Activated CD8-positive, alpha-beta memory T cell treated with anti-CD3 and anti-CD28 coated beads, Interleukin-2, amount 10 ng/mL, durations not matched to agents 7 days and 5 days (primary cell): Measurements from ENCODE around the gene ARSG. TPM values are rescaled to one million over a fixed set of nuclear protein-coding genes. Genes with fewer than 3 reads are reported as not detected.
"Not testable (repeated sequence)": the region's sequence is repeated elsewhere in the genome, so short reads cannot be mapped to it uniquely, and the experiment has no call there.

Source experiments
- ATAC-seq: fragments of 150-1000 bp; cut with Tn5 transposase; one replicate; pipeline ENCODE4 v1.10.0; 2021; ENCODE audit warnings: moderate library complexity
- CTCF ChIA-PET: fragments of 350-600 bp; sonication (Branson Sonifier 250); formaldehyde crosslinking; loops from one replicate; lab custom pipeline; 2021; ENCODE audit warnings: antibody characterized with exemption; lab: Charles Lee
- DNase-seq: peaks from one replicate; pipeline ENCODE4 v3.0.0-alpha.2; 2020
- H3K27ac Mint-ChIP-seq: one replicate; pipeline ENCODE4 v1.8.0; 2021; ENCODE audit warnings: mild to moderate bottlenecking, mixed read lengths
- H3K27me3 Mint-ChIP-seq: one replicate; pipeline ENCODE4 v1.8.0; 2021; ENCODE audit warnings: mixed read lengths
- H3K36me3 Mint-ChIP-seq: one replicate; pipeline ENCODE4 v1.8.0; 2021; ENCODE audit warnings: mild to moderate bottlenecking, mixed read lengths
- H3K4me1 Mint-ChIP-seq: one replicate; pipeline ENCODE4 v1.8.0; 2021; ENCODE audit warnings: mixed read lengths
- H3K4me3 Mint-ChIP-seq: one replicate; pipeline ENCODE4 v1.8.0; 2021; ENCODE audit warnings: mild to moderate bottlenecking, moderate library complexity, mixed read lengths
- H3K9me3 Mint-ChIP-seq: one replicate; pipeline ENCODE4 v1.8.0; 2022; ENCODE audit warnings: low read depth, mixed read lengths
- total RNA-seq, 2 experiments: library from RNA; stranded (reverse); gene quantifications; one replicate each; pipeline ENCODE4 v1.2.3, GENCODE V29; 2021

ARSG gene
- total RNA-seq, 2 experiments from 2014 or later, result 12.5 to 24.6 TPM

GRCh38 chr17:68401288-68401687 lies 110.0 kb downstream of the ARSG start:
- Mint-ChIP-seq H3K4me1 (peaks cover 34% of the 10 kb centered on the region), H3K36me3 (peaks cover 36% of the 10 kb centered on the region), H3K4me3 (no peak overlapping the region), H3K27me3 (no peaks in the 10 kb centered on the region), H3K27ac (no peak overlapping the region), H3K9me3 (peaks cover 10% of the 10 kb centered on the region)
- CTCF ChIA-PET, result interaction anchor here (1.0 to 3.6 kb wide), 3 partner anchors 13 to 113 kb away, joined by 4 to 29 read pairs (median 5); no protein-coding TSS in a partner anchor
- DNase-seq (no peak), ATAC-seq (no peak)

GRCh38 chr17:68403122-68403521 lies 111.8 kb downstream of the ARSG start:
- peaks cover 18% of the 10 kb centered on the region for H3K9me3 Mint-ChIP-seq
- no peak for ATAC-seq

GRCh38 chr17:68403837-68404236 lies 112.5 kb downstream of the ARSG start:
- not testable (repeated sequence) for H3K27me3 Mint-ChIP-seq
- peaks cover 40% of the 10 kb centered on the region for H3K36me3 Mint-ChIP-seq
- CTCF ChIA-PET, result interaction anchor here (0.7 kb wide), 1 partner anchor 120 kb away, joined by 3 read pairs; no protein-coding TSS in a partner anchor

More at GRCh38 chr17:68403122-68403521, 111.8 kb downstream of the ARSG start:
- CTCF ChIA-PET, result interaction anchor here (0.7 to 0.9 kb wide), 2 partner anchors 59 to 119 kb away, joined by 3 to 4 read pairs; no protein-coding TSS in a partner anchor
- Mint-ChIP-seq H3K27me3 (no peaks in the 10 kb centered on the region), H3K4me1 (peaks cover 28% of the 10 kb centered on the region), H3K27ac (no peak overlapping the region), H3K4me3 (no peak overlapping the region), H3K36me3 (peaks cover 40% of the 10 kb centered on the region)
- no peak for DNase-seq

GRCh38 chr17:68407656-68408055 lies 116.4 kb downstream of the ARSG start:
- Mint-ChIP-seq H3K36me3 (peaks cover 44% of the 10 kb centered on the region), H3K9me3 (peaks cover 18% of the 10 kb centered on the region)
- CTCF ChIA-PET, result interaction anchor here (1.3 to 1.9 kb wide), 2 partner anchors 9 to 143 kb away, joined by 4 to 6 read pairs; no protein-coding TSS in a partner anchor
- H3K27me3 Mint-ChIP-seq, H3K4me1 Mint-ChIP-seq, ATAC-seq, DNase-seq, H3K4me3 Mint-ChIP-seq, H3K27ac Mint-ChIP-seq: not testable (repeated sequence)

More at GRCh38 chr17:68403837-68404236, 112.5 kb downstream of the ARSG start:
- ATAC-seq, H3K4me3 Mint-ChIP-seq, DNase-seq, H3K27ac Mint-ChIP-seq: not testable (repeated sequence)
- peaks cover 23% of the 10 kb centered on the region for H3K4me1 Mint-ChIP-seq
- peaks cover 18% of the 10 kb centered on the region for H3K9me3 Mint-ChIP-seq

DNA sequence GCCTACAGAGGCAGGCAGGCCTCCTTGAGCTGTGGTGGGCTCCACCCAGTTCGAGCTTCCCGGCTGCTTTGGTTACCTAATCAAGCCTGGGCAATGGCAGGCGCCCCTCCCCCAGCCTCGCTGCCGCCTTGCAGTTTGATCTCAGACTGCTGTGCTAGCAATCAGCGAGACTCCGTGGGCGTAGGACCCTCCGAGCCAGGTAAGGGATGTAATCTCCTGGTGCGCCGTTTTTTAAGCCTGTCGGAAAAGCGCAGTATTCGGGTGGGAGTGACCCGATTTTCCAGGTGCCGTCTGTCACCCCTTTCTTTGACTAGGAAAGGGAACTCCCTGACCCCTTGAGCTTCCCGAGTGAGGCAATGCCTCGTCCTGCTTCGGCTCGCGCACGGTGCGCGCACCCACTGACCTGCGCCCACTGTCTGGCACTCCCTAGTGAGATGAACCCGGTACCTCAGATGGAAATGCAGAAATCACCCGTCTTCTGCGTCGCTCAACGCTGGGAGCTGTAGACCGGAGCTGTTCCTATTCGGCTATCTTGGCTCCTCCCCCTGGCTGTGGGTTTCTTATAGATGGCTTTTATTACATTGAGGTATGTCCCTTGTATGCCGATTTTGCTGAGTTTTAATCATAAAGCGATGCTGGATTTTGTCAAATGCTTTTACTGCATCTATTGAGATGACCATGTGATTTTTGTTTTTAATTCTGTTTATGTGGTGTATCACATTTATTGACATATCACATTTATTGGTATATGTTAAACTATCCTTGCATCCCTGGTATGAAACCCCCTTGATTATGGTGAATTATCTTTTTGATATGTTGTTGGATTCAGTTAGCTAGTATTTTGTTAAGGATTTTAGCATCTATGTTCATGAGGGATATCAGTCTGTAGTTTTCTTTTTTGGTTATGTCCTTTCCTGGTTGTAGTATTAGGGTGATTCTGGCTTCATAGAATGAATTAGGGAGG lies 122.6 kb downstream of the ARSG start:
- peak; percentile 92 for ATAC-seq
- CTCF ChIA-PET, result interaction anchor here (1.1 to 2.8 kb wide), 6 partner anchors 13 to 122 kb away, joined by 3 to 9 read pairs (median 5); no protein-coding TSS in a partner anchor
- peaks cover 38% of the 10 kb centered on the region for H3K36me3 Mint-ChIP-seq

GRCh38 chr17:68414901-68415300 lies 123.6 kb downstream of the ARSG start:
- Mint-ChIP-seq H3K4me1 (peaks cover 19% of the 10 kb centered on the region), H3K4me3 (peak overlapping the region; percentile 89)

More for the DNA sequence above, 122.6 kb downstream of the ARSG start:
- peak overlapping the region; percentile 87 for H3K27ac Mint-ChIP-seq
- peak overlapping the region; percentile 89 for H3K4me3 Mint-ChIP-seq
- H3K4me1 Mint-ChIP-seq, result peaks cover 19% of the 10 kb centered on the region
- peak; percentile 84 for DNase-seq
- H3K27me3 Mint-ChIP-seq, H3K9me3 Mint-ChIP-seq: not testable (repeated sequence)

DNA sequence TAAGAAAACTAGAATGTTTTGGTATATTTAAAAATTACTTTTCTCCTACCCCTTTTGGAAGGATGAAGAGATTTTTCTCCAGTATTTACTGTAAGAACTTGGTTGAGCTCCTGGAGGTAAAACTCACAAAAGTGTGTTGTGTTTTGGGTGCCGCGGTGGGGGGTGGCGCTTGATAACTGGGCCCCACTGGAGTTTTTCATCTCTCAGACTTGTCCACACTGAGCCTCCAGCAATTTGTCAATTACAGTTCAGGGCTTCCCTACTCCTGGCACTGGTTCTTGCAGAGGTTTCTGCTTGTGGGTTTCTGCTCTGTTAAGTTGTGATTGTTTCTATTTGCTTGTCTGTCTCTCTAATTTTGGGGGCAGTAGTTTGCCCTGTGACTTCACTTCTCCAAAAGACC lies 126.0 kb downstream of the ARSG start:
- CTCF ChIA-PET, result interaction anchor here (1.0 kb wide), 1 partner anchor 19 kb away, joined by 4 read pairs; no protein-coding TSS in a partner anchor
- Mint-ChIP-seq H3K9me3 (peaks cover 2% of the 10 kb centered on the region), H3K27me3 (no peaks in the 10 kb centered on the region), H3K4me3 (no peak overlapping the region), H3K4me1 (peaks cover 19% of the 10 kb centered on the region), H3K36me3 (peaks cover 56% of the 10 kb centered on the region), H3K27ac (no peak overlapping the region)
- no peak for DNase-seq
- no peak for ATAC-seq

More at GRCh38 chr17:68414901-68415300, 123.6 kb downstream of the ARSG start:
- not testable (repeated sequence) for H3K27me3 Mint-ChIP-seq, ATAC-seq, H3K9me3 Mint-ChIP-seq, DNase-seq
- H3K27ac Mint-ChIP-seq, result peak overlapping the region; percentile 87
- CTCF ChIA-PET, result interaction anchor here (1.3 to 2.8 kb wide), 4 partner anchors 13 to 21 kb away, joined by 5 to 9 read pairs (median 6); no protein-coding TSS in a partner anchor
- H3K36me3 Mint-ChIP-seq, result peaks cover 44% of the 10 kb centered on the region

GRCh38 chr17:68418876-68419275 lies 127.6 kb downstream of the ARSG start:
- no peak overlapping the region for H3K4me3 Mint-ChIP-seq
- CTCF ChIA-PET, result interaction anchor here (1.2 to 1.6 kb wide), 2 partner anchors 17 to 20 kb away, joined by 3 to 4 read pairs; no protein-coding TSS in a partner anchor
- H3K4me1 Mint-ChIP-seq, result peaks cover 18% of the 10 kb centered on the region
- H3K9me3 Mint-ChIP-seq, result peaks cover 2% of the 10 kb centered on the region
- H3K36me3 Mint-ChIP-seq, result peaks cover 56% of the 10 kb centered on the region
- H3K27ac Mint-ChIP-seq, result no peak overlapping the region
- no peaks in the 10 kb centered on the region for H3K27me3 Mint-ChIP-seq
- no peak for DNase-seq
- ATAC-seq, result no peak

DNA sequence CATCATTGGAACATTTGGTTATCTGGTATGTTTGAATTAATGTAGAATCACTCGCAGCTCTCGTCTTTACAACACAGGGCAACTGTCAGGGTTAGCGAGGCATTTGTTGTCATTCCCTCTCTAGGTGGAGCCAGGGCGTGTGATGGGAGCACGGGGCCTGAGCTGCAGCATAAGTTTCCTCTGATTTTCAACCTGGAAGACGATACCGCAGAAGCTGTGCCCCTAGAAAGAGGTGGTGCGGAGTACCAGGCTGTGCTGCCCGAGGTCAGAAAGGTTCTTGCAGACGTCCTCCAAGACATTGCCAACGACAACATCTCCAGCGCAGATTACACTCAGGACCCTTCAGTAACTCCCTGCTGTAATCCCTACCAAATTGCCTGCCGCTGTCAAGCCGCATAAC lies 128.8 kb downstream of the ARSG start:
- DNase-seq (no peak), ATAC-seq (no peak)
- Mint-ChIP-seq H3K4me3 (no peak overlapping the region), H3K27me3 (no peaks in the 10 kb centered on the region), H3K27ac (no peak overlapping the region), H3K9me3 (peaks cover 2% of the 10 kb centered on the region), H3K4me1 (peaks cover 6% of the 10 kb centered on the region), H3K36me3 (peaks cover 52% of the 10 kb centered on the region)
- CTCF ChIA-PET, result interaction anchor here (1.2 to 2.1 kb wide), 2 partner anchors 21 to 61 kb away, joined by 3 to 4 read pairs; no protein-coding TSS in a partner anchor

DNA sequence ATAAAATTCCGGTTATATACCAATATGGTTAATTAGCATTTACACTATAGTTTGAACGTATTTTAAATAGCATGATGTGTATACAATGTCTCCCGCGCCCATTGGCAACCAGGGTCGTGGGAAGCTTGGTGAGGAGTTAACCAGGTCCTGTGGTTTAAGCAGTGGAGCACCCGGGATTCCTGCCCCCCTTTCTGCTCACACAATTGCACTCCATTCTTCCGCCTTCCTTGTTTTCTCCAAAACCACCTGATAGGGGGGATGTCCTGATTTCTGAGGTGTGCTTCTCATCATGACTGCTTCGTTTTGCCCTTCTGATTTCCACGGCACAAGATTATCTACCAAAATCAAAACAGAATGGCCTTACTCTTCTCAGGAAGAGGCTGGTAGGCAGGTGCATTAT lies 130.2 kb downstream of the ARSG start:
- H3K9me3 Mint-ChIP-seq, result no peaks in the 10 kb centered on the region
- no peak overlapping the region for H3K4me3 Mint-ChIP-seq
- DNase-seq (no peak), ATAC-seq (no peak)
- H3K4me1 Mint-ChIP-seq, result no peaks in the 10 kb centered on the region
- H3K36me3 Mint-ChIP-seq, result peaks cover 41% of the 10 kb centered on the region
- CTCF ChIA-PET, result no interaction called here
- no peaks in the 10 kb centered on the region for H3K27me3 Mint-ChIP-seq
- H3K27ac Mint-ChIP-seq, result no peak overlapping the region

- CTCF ChIA-PET, result no interaction called here
- peaks cover 33% of the 10 kb centered on the region for H3K36me3 Mint-ChIP-seq
- H3K27me3 Mint-ChIP-seq, result no peaks in the 10 kb centered on the region
- DNase-seq (no peak), ATAC-seq (no peak)
- no peaks in the 10 kb centered on the region for H3K9me3 Mint-ChIP-seq
- H3K27ac Mint-ChIP-seq, result no peak overlapping the region
- H3K4me3 Mint-ChIP-seq, result no peak overlapping the region
- H3K4me1 Mint-ChIP-seq, result no peaks in the 10 kb centered on the region
These were observed 131.5 kb downstream of the ARSG start for GRCh38 chr17:68422821-68423220.

GRCh38 chr17:68423251-68423650 lies 132.0 kb downstream of the ARSG start:
- Mint-ChIP-seq H3K4me3 (no peak overlapping the region), H3K9me3 (no peaks in the 10 kb centered on the region), H3K4me1 (no peaks in the 10 kb centered on the region), H3K27ac (no peak overlapping the region), H3K27me3 (no peaks in the 10 kb centered on the region), H3K36me3 (peaks cover 30% of the 10 kb centered on the region)
- DNase-seq, result no peak
- ATAC-seq, result no peak
- CTCF ChIA-PET, result no interaction called here

- Mint-ChIP-seq H3K27ac (no peak overlapping the region), H3K27me3 (no peaks in the 10 kb centered on the region), H3K36me3 (peaks cover 34% of the 10 kb centered on the region), H3K4me3 (no peak overlapping the region), H3K9me3 (no peaks in the 10 kb centered on the region), H3K4me1 (no peaks in the 10 kb centered on the region)
- no peak for DNase-seq
- ATAC-seq, result no peak
- CTCF ChIA-PET, result interaction anchor here (1.1 to 1.6 kb wide), 2 partner anchors 13 to 165 kb away, joined by 3 to 4 read pairs; no protein-coding TSS in a partner anchor
These were observed 132.9 kb downstream of the ARSG start for GRCh38 chr17:68424203-68424602.
